SK-N-SH (cell line): ENCODE measurements around the gene SNRPD2. TPM values are rescaled to one million over a fixed set of nuclear protein-coding genes. Genes with fewer than 3 reads are reported as not detected.

ENCODE experiments used
- CTCF ChIA-PET: fragments of 300-600, 350-600 bp; formaldehyde crosslinking; extraction: SDS; loops from one replicate; lab custom pipeline; 2021; lab: Yijun Ruan, JAX
- POLR2A ChIA-PET: fragments of 350-600 bp; sonication (Branson Sonifier 250); formaldehyde crosslinking; extraction: SDS; loops from one replicate; lab custom pipeline; 2020; ENCODE audit warnings: antibody characterized with exemption, inconsistent platforms; lab: Yijun Ruan, JAX
- DNase-seq: peaks from one replicate; pipeline ENCODE4 v3.0.0; 2012
- H2AFZ ChIP-seq: fragments of 200-600 bp; sonication (generic); 2 replicates; pipeline ENCODE4 v1.8.1; 2016; ENCODE audit warnings: antibody characterized with exemption, mild to moderate bottlenecking, low read depth
- H3F3A ChIP-seq: fragments of 200-600 bp; sonication (generic); replicated peaks from 2 replicates; pipeline ENCODE3; 2016; ENCODE audit warnings: antibody characterized with exemption, mild to moderate bottlenecking; ENCODE audit not compliant: insufficient read depth
- H3K27ac ChIP-seq, 2 experiments: fragments of 200-500 bp in 1 of 2; fragments of 200-600 bp in 1 of 2; sonication (Bioruptor generic) in 1 of 2; sonication (generic), shearing (Covaris generic) in 1 of 2; 2 replicates each; pipeline versions ENCODE4 v1.5.1 to v1.6.1; 2014 to 2016; ENCODE audit warnings: low read depth in 2 of 2, inconsistent platforms in 1 of 2, low read length in 1 of 2, mild to moderate bottlenecking in 1 of 2, mixed read lengths in 1 of 2
- H3K27me3 ChIP-seq: fragments of 200-600 bp; sonication (generic), shearing (Covaris generic); 2 replicates; pipeline ENCODE4 v1.6.1; 2016; ENCODE audit warnings: mixed run types; ENCODE audit not compliant: insufficient read depth
- H3K36me3 ChIP-seq, 2 experiments: fragments of 200-500 bp in 1 of 2; fragments of 200-600 bp in 1 of 2; sonication (Bioruptor generic) in 1 of 2; sonication (generic) in 1 of 2; replicated peaks in 1 of 2; 2 replicates each; pipeline versions ENCODE3 to v1.5.1; 2014 to 2016; ENCODE audit warnings: low read length in 1 of 2, mild to moderate bottlenecking in 1 of 2; ENCODE audit not compliant: insufficient read depth in 2 of 2, control insufficient read depth in 1 of 2
- H3K4me1 ChIP-seq, 2 experiments: fragments of 200-500 bp in 1 of 2; fragments of 200-600 bp in 1 of 2; sonication (Bioruptor generic) in 1 of 2; sonication (generic), shearing (Covaris generic) in 1 of 2; 2 replicates each; pipeline versions ENCODE4 v1.5.1 to v1.6.1; 2014 to 2016; ENCODE audit warnings: low read depth in 1 of 2, low read length in 1 of 2, mixed run types in 1 of 2; ENCODE audit not compliant: insufficient read depth in 2 of 2, control insufficient read depth in 1 of 2
- H3K4me2 ChIP-seq: fragments of 200-600 bp; sonication (generic), shearing (Covaris generic); 2 replicates; pipeline ENCODE4 v1.6.1; 2017; ENCODE audit warnings: mixed run types
- H3K4me3 ChIP-seq, 2 experiments: fragments of 200-500 bp in 1 of 2; fragments of 200-600 bp in 1 of 2; sonication (Bioruptor generic) in 1 of 2; sonication (generic), shearing (Covaris generic) in 1 of 2; 2 replicates each; pipeline versions ENCODE4 v1.5.1 to v1.8.1; 2014 to 2016; ENCODE audit warnings: low read depth in 2 of 2, inconsistent platforms in 1 of 2, low read length in 1 of 2, mild to moderate bottlenecking in 1 of 2, mixed read lengths in 1 of 2, moderate library complexity in 1 of 2
- H3K79me2 ChIP-seq: fragments of 200-600 bp; sonication (generic); 2 replicates; pipeline ENCODE4 v1.8.1; 2017; ENCODE audit warnings: mild to moderate bottlenecking; ENCODE audit not compliant: insufficient read depth
- H3K9ac ChIP-seq: fragments of 200-600 bp; sonication (generic); 2 replicates; pipeline ENCODE4 v1.6.1; 2017; ENCODE audit warnings: mixed run types
- H3K9me2 ChIP-seq: fragments of 200-600 bp; sonication (generic); 2 replicates; pipeline ENCODE4 v1.6.1; 2017; ENCODE audit warnings: mixed run types
- H3K9me3 ChIP-seq: fragments of 200-600 bp; sonication (generic); 2 replicates; pipeline ENCODE4 v1.6.1; 2017; ENCODE audit warnings: mixed run types, mild to moderate bottlenecking, moderate library complexity
- H4K20me1 ChIP-seq: fragments of 200-600 bp; sonication (generic); 2 replicates; pipeline ENCODE4 v1.6.1; 2017; ENCODE audit warnings: mild to moderate bottlenecking, mixed run types; ENCODE audit not compliant: insufficient read depth
- EP300 ChIP-seq, 2 experiments: IDR thresholded peaks; 2 replicates each; pipeline versions ENCODE4 v1.4.0 to v1.6.1; 2012; ENCODE audit warnings: borderline replicate concordance in 1 of 2, low read depth in 1 of 2, low read length in 1 of 2
- GABPA ChIP-seq: IDR thresholded peaks from 2 replicates; pipeline ENCODE4 v1.4.0; 2012; ENCODE audit warnings: low read depth, mild to moderate bottlenecking
- GATA2 ChIP-seq: sonication (generic); formaldehyde crosslinking; IDR thresholded peaks from 2 replicates; pipeline ENCODE4 v1.5.0; 2020; ENCODE audit warnings: mild to moderate bottlenecking, missing genetic modification reagents
- MAX ChIP-seq: IDR thresholded peaks from 2 replicates; pipeline ENCODE4 v1.4.0; 2012; ENCODE audit warnings: low read depth
- MXI1 ChIP-seq: IDR thresholded peaks from 2 replicates; pipeline ENCODE4 v1.6.1; 2012; ENCODE audit warnings: mild to moderate bottlenecking, low read depth, low read length, improper control_type of control experiment
- REST ChIP-seq: IDR thresholded peaks from 2 replicates; pipeline ENCODE4 v1.6.1; 2012; ENCODE audit warnings: mild to moderate bottlenecking, low read depth, low read length, moderate library complexity
- RFX5 ChIP-seq: IDR thresholded peaks from 2 replicates; pipeline ENCODE4 v1.6.1; 2012; ENCODE audit warnings: mild to moderate bottlenecking, improper control_type of control experiment, low read length
- USF2 ChIP-seq: fragments of 150-350 bp; IDR thresholded peaks from 2 replicates; pipeline ENCODE4 v1.6.1; 2017; ENCODE audit warnings: antibody characterized with exemption, low read length, low read depth, borderline replicate concordance
- WGBS: methylation state at CpG from one replicate; pipeline ENCODE4 v1.1.6; 2017; ENCODE audit warnings: low lambda C conversion rate; 5-methylcytosine and 5-hydroxymethylcytosine counted together
- polyA plus RNA-seq, 3 experiments: library from polyadenylated mRNA; depleted of rRNA; stranded (reverse); fragments of >200 nt; gene quantifications; 2 replicates each; pipeline ENCODE4 v1.2.3, GENCODE V29; 2012

The SNRPD2 gene
- polyA plus RNA-seq, 1 of the 3 experiments (the other 2 are of a cell fraction): 1,248 TPM

GRCh38 chr19:45733160-45733810 is 41.5 kb upstream of the SNRPD2 start, which contains the start of gene MEIOSIN:
Gene MEIOSIN, plus strand, starts transcription at chr19:45733439. Its CDS starts 1,938 bp downstream, at chr19:45735377.
- Histone ChIP-seq H3K9me2 (no peaks in the 10 kb centered on the region), H3K4me3 (no peak within 1 kb of the TSS), H3K27ac (no peak within 1 kb of the TSS)
- CTCF ChIA-PET: interaction anchor here (0.9 to 1.5 kb wide), 2 partner anchors 37 to 84 kb away, joined by 4 to 8 read pairs; partner anchors contain the start of gene SIX5
- TF ChIP-seq GATA2 (CRISPR knock-in tag): no peak
- no peak for TF ChIP-seq MAX
- TF ChIP-seq EP300 (IDR thresholded peaks at IDR 0.05; ENCODE audit: borderline replicate concordance in 1 of 2, low read depth in 1 of 2, low read length in 1 of 2): no peak
- TF ChIP-seq GABPA: no peak
- TF ChIP-seq USF2: no peak
- TF ChIP-seq REST: no peak
- TF ChIP-seq RFX5: no peak
- no peak for TF ChIP-seq MXI1
- TF ChIP-seq, all 33 proteins: peak for 0
- Histone ChIP-seq H3K4me1 (peaks cover 0 to 3% of the 10 kb centered on the region in 2 experiments; a peak in 1 of 4 replicates), H3K27me3 (no peaks in the 10 kb centered on the region), H3K36me3 (no peaks in the 10 kb centered on the region), H3K4me2 (no peak within 1 kb of the TSS), H3K9me3 (no peaks in the 10 kb centered on the region), H3K9ac (no peak within 1 kb of the TSS), H3K79me2 (peaks cover 27% of the 10 kb centered on the region), H2AFZ (no peak within 1 kb of the TSS), H4K20me1 (no peaks in the 10 kb centered on the region), H3F3A (no peaks in the 10 kb centered on the region)
- DNase-seq: no peak
- POLR2A ChIA-PET: no interaction called here
- 96% methylated on average over 56 of the region's 59 CpGs for WGBS
